HCT116 (cell line): Measurements from ENCODE around the gene CH25H. TPM values are rescaled to one million over a fixed set of nuclear protein-coding genes. Genes with fewer than 3 reads are reported as not detected.

Source experiments
- ATAC-seq: fragments of 200-7000 bp; cut with Tn5 transposase; 2 replicates; pipeline ENCODE4 v1.9.1; 2020; ENCODE audit warnings: mild to moderate bottlenecking, moderate library complexity
- BruUV-seq: library from RNA; stranded (reverse); fragments of 400-500 nt; replicated peaks from 2 replicates; lab custom pipeline; 2021; lab: Mats Ljungman, UMichigan
- CTCF ChIA-PET: fragments of 300-600 bp; sonication (Branson Sonifier 250); formaldehyde crosslinking; loops from one replicate; lab custom pipeline; 2021; ENCODE audit warnings: antibody characterized with exemption; lab: Charles Lee
- POLR2A ChIA-PET: fragments of 300-600, 350-600 bp; sonication (Branson Sonifier 250); formaldehyde crosslinking; loops from one replicate; lab custom pipeline; 2021; ENCODE audit warnings: antibody characterized with exemption; lab: Charles Lee
- RAD21 ChIA-PET, 2 experiments: fragments of 300-600 bp; sonication (Branson Sonifier 250); formaldehyde crosslinking; loops; one replicate each; lab custom pipeline; 2023; ENCODE audit warnings: low total read pairs in 2 of 2; ENCODE audit not compliant: uncharacterized antibody in 2 of 2, unreplicated experiment in 2 of 2, low non-redundant PET in 1 of 2; lab: Charles Lee
- DNase-seq: peaks from one replicate; pipeline ENCODE4 v3.0.0-alpha.2; 2010; ENCODE audit warnings: low read depth, low spot score
- H2AFZ ChIP-seq: fragments of 200-600 bp; shearing (Covaris generic), sonication (generic); 2 replicates; pipeline ENCODE4 v1.6.1; 2017; ENCODE audit warnings: low read depth, mixed run types, mixed read lengths, antibody characterized with exemption, low read length; ENCODE audit not compliant: poor library complexity, severe bottlenecking
- H3K27ac ChIP-seq: 2 replicates; pipeline ENCODE4 v1.5.1; 2012; ENCODE audit warnings: low read depth, low read length
- H3K27me3 ChIP-seq: fragments of 200-600 bp; sonication (generic); 2 replicates; pipeline ENCODE4 v1.6.1; 2016; ENCODE audit warnings: mixed run types, low read length, mixed read lengths; ENCODE audit not compliant: insufficient read depth
- H3K36me3 ChIP-seq, 2 experiments: fragments of 200-500 bp in 1 of 2; fragments of 200-600 bp in 1 of 2; sonication (Bioruptor generic) in 1 of 2; sonication (generic) in 1 of 2; 2 replicates each; pipeline versions ENCODE4 v1.5.1 to v1.6.1; 2014 to 2016; ENCODE audit warnings: low read length in 2 of 2, inconsistent platforms in 1 of 2, mixed read lengths in 1 of 2, mixed run types in 1 of 2; ENCODE audit not compliant: insufficient read depth in 2 of 2, control insufficient read depth in 1 of 2
- H3K4me1 ChIP-seq, 2 experiments: fragments of 200-600 bp in 1 of 2; sonication (generic) in 1 of 2; 2 replicates each; pipeline versions ENCODE4 v1.5.1 to v1.6.1; 2012 to 2017; ENCODE audit warnings: low read length in 2 of 2, inconsistent platforms in 1 of 2, mild to moderate bottlenecking in 1 of 2, mixed read lengths in 1 of 2, mixed run types in 1 of 2, moderate library complexity in 1 of 2; ENCODE audit not compliant: insufficient read depth in 2 of 2, control insufficient read depth in 1 of 2
- H3K4me2 ChIP-seq: fragments of 200-600 bp; sonication (generic); 2 replicates; pipeline ENCODE4 v1.6.1; 2017; ENCODE audit warnings: mixed run types, low read length, mixed read lengths
- H3K4me3 ChIP-seq, 2 experiments: fragments of 200-600 bp in 1 of 2; sonication (generic) in 1 of 2; replicated peaks in 1 of 2; 2 replicates each; pipeline ENCODE4 v1.5.1; 2011 to 2016; ENCODE audit warnings: low read length in 2 of 2, control low read depth in 1 of 2, low read depth in 1 of 2, mild to moderate bottlenecking in 1 of 2, mixed read lengths in 1 of 2, mixed run types in 1 of 2
- H3K79me2 ChIP-seq: fragments of 200-600 bp; sonication (generic); 2 replicates; pipeline ENCODE4 v1.6.1; 2017; ENCODE audit warnings: mild to moderate bottlenecking, mixed run types, low read length, moderate library complexity, mixed read lengths; ENCODE audit not compliant: insufficient read depth
- H3K9ac ChIP-seq: fragments of 200-600 bp; sonication (generic); 2 replicates; pipeline ENCODE4 v1.6.1; 2016; ENCODE audit warnings: low read length, mixed read lengths
- H3K9me2 ChIP-seq: fragments of 200-600 bp; sonication (generic), shearing (Covaris generic); 2 replicates; pipeline ENCODE4 v1.6.1; 2017; ENCODE audit warnings: mixed run types, mild to moderate bottlenecking, moderate library complexity; ENCODE audit not compliant: insufficient read depth
- H3K9me3 ChIP-seq, 2 experiments: fragments of 200-500 bp in 1 of 2; fragments of 200-600 bp in 1 of 2; sonication (Bioruptor generic) in 1 of 2; sonication (generic) in 1 of 2; 2 replicates each; pipeline ENCODE4 v1.6.1; 2014 to 2017; ENCODE audit warnings: low read length in 2 of 2, mixed read lengths in 2 of 2, inconsistent platforms in 1 of 2, low read depth in 1 of 2, mild to moderate bottlenecking in 1 of 2, mixed run types in 1 of 2, moderate library complexity in 1 of 2; ENCODE audit not compliant: control insufficient read depth in 1 of 2, insufficient read depth in 1 of 2
- H4K20me1 ChIP-seq: fragments of 200-600 bp; sonication (generic), shearing (Covaris generic); 2 replicates; pipeline ENCODE4 v1.6.1; 2017; ENCODE audit warnings: mixed run types, mild to moderate bottlenecking, moderate library complexity; ENCODE audit not compliant: insufficient read depth
- CBX3 ChIP-seq: IDR thresholded peaks from 2 replicates; pipeline ENCODE4 v1.6.1; 2012; ENCODE audit warnings: low read depth
- CEBPB ChIP-seq: IDR thresholded peaks from 2 replicates; pipeline ENCODE4 v1.6.1; 2012; ENCODE audit warnings: low read depth
- CTCF ChIP-seq, 3 experiments: fragments of 200-600 bp in 1 of 3; sonication (generic) in 1 of 3; IDR thresholded peaks in 2 of 3; conservative IDR thresholded peaks in 1 of 3; 2 replicates each; pipeline ENCODE4 v1.5.1; 2012 to 2017; ENCODE audit warnings: low read depth in 2 of 3, low read length in 2 of 3, antibody characterized with exemption in 1 of 3, borderline replicate concordance in 1 of 3, control low read depth in 1 of 3, mild to moderate bottlenecking in 1 of 3, mixed read lengths in 1 of 3, mixed run types in 1 of 3, moderate library complexity in 1 of 3; ENCODE audit not compliant: insufficient read depth in 1 of 3
- EGR1 ChIP-seq: IDR thresholded peaks from 2 replicates; pipeline ENCODE4 v1.6.1; 2012; ENCODE audit warnings: low read depth
- ELF1 ChIP-seq: IDR thresholded peaks from 2 replicates; pipeline ENCODE4 v1.6.1; 2012; ENCODE audit warnings: low read depth, borderline replicate concordance
- EZH2phosphoT487 ChIP-seq: fragments of 200-600 bp; IDR thresholded peaks from 2 replicates; pipeline ENCODE4 v1.6.1; 2018; ENCODE audit warnings: antibody characterized with exemption, borderline replicate concordance
- FOSL1 ChIP-seq: IDR thresholded peaks from 2 replicates; pipeline ENCODE4 v1.6.1; 2012; ENCODE audit warnings: low read depth
- JUND ChIP-seq: IDR thresholded peaks from 2 replicates; pipeline ENCODE4 v1.6.1; 2012
- POLR2A ChIP-seq: IDR thresholded peaks from 2 replicates; pipeline ENCODE4 v1.7.0; 2011; ENCODE audit warnings: borderline replicate concordance; ENCODE audit not compliant: insufficient read depth, insufficient read length; ENCODE audit errors: extremely low read depth
- POLR2AphosphoS5 ChIP-seq: IDR thresholded peaks from 2 replicates; pipeline ENCODE4 v1.6.1; 2011; ENCODE audit warnings: mild to moderate bottlenecking, low read depth, low read length, moderate library complexity
- RAD21 ChIP-seq: IDR thresholded peaks from 2 replicates; pipeline ENCODE4 v1.6.1; 2012; ENCODE audit warnings: low read depth, mild to moderate bottlenecking
- REST ChIP-seq: IDR thresholded peaks from 2 replicates; pipeline ENCODE4 v1.6.1; 2012; ENCODE audit warnings: low read depth
- SP1 ChIP-seq: IDR thresholded peaks from 2 replicates; pipeline ENCODE4 v1.6.1; 2012; ENCODE audit warnings: low read depth
- SRF ChIP-seq: IDR thresholded peaks from 2 replicates; pipeline ENCODE4 v1.6.1; 2012; ENCODE audit warnings: low read depth
- TCF7L2 ChIP-seq: IDR thresholded peaks from 2 replicates; pipeline ENCODE4 v1.7.0; 2011; ENCODE audit warnings: borderline replicate concordance, inconsistent platforms; ENCODE audit not compliant: insufficient read depth, insufficient read length; ENCODE audit errors: extremely low read depth
- YY1 ChIP-seq: IDR thresholded peaks from 2 replicates; pipeline ENCODE4 v1.6.1; 2011; ENCODE audit warnings: low read length, low read depth, moderate library complexity, mild to moderate bottlenecking; ENCODE audit not compliant: insufficient replicate concordance; ENCODE audit errors: extremely low read depth
- ZBTB33 ChIP-seq: IDR thresholded peaks from 2 replicates; pipeline ENCODE4 v1.6.1; 2011; ENCODE audit warnings: mild to moderate bottlenecking, low read length, moderate library complexity; ENCODE audit not compliant: insufficient replicate concordance; ENCODE audit errors: extremely low read depth
- ZFX ChIP-seq: fragments of 450-650 bp; IDR thresholded peaks from 2 replicates; pipeline ENCODE4 v1.6.1; 2017
- ZNF274 ChIP-seq: fragments of 200-500 bp; sonication (Bioruptor generic); IDR thresholded peaks from 2 replicates; pipeline ENCODE4 v1.6.1; 2014; ENCODE audit warnings: mild to moderate bottlenecking, low read depth, low read length, inconsistent platforms
- intact Hi-C: fragments of 100-400 bp; cut with micrococcal nuclease; formaldehyde crosslinking; loops from 2 replicates; pipeline ENCODE4 v1.10.0; 2022
- total RNA-seq: library from RNA; stranded (reverse); gene quantifications from one replicate; pipeline ENCODE4 v1.2.1, GENCODE V29; 2021; ENCODE audit not compliant: unreplicated experiment
- TF ChIP-seq, protein P1 (sequence below): IDR thresholded peaks from 2 replicates; pipeline ENCODE4 v1.6.1; 2012

Gene CH25H
- total RNA-seq, 1 experiment from 2014 or later: not detected

DNA sequence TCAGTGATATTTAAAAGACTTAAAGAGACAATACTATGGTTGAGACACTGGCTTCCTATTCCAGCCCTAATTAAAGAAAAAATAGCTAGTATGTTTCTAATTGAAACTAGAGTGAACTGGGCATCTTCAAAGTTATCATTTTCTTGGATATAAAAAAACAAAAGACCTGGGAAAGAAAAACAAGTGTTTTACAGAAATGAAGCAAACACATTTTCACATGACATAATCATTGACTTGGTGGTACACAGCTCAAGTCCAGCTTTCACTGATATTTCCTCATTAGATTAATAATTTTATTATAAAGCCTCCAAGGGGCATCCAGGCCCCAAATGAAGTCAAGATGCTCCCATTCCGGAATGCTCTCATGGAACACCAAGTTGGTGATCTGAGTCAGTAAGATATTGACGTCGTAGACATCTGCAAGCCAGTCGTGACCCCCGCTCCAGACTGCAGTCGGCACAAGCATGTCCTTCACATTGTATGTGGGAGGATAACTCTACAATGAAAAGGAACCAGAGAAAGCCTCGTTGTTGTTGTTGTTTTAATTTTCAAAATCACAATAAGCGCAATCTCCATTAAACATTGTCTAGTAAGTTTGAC is 7.5 kb upstream of the CH25H start:
- CTCF ChIA-PET: interaction anchor here (1.0 to 2.5 kb wide), 6 partner anchors 183 to 282 kb away, joined by 3 to 13 read pairs (median 5); partner anchors contain the start of gene FAS
- intact Hi-C loops: no loop called here

More for the DNA sequence above, 7.5 kb upstream of the CH25H start:
- Histone ChIP-seq H3K4me3 (no peak overlapping the region), H3K4me1 (peaks cover 4 to 5% of the 10 kb centered on the region in 2 experiments; a peak in 2 of 4 replicates), H3K27ac (no peak overlapping the region), H4K20me1 (no peaks in the 10 kb centered on the region), H2AFZ (no peak overlapping the region), H3K9ac (no peak overlapping the region), H3K4me2 (no peak overlapping the region), H3K9me2 (no peaks in the 10 kb centered on the region), H3K27me3 (no peaks in the 10 kb centered on the region), H3K79me2 (no peaks in the 10 kb centered on the region), H3K36me3 (no peaks in the 10 kb centered on the region), H3K9me3 (no peaks in the 10 kb centered on the region)
- DNase-seq (no peak), ATAC-seq (no peak)
- ChIA-PET RAD21 (no interaction called here), POLR2A (interaction anchor here (1.1 kb wide), 1 partner anchor 178 kb away, joined by 3 read pairs; the partner anchor contains the start of gene IFIT1)
- no TSS peak for BruUV-seq
- no peak for TF ChIP-seq REST
- no peak for TF ChIP-seq EZH2phosphoT487
- TF ChIP-seq, protein P1, sequence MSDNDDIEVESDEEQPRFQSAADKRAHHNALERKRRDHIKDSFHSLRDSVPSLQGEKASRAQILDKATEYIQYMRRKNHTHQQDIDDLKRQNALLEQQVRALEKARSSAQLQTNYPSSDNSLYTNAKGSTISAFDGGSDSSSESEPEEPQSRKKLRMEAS: no peak
- no peak for TF ChIP-seq ELF1
- TF ChIP-seq CEBPB: no peak
- no peak for TF ChIP-seq POLR2A
- no peak for TF ChIP-seq CBX3
- no peak for TF ChIP-seq TCF7L2
- TF ChIP-seq SRF: no peak
- no peak for TF ChIP-seq RAD21
- no peak for TF ChIP-seq ZBTB33
- no peak for TF ChIP-seq ZNF274
- TF ChIP-seq JUND: no peak
- no peak for TF ChIP-seq CTCF (IDR thresholded peaks at IDR 0.05 in 2 of 3, conservative IDR thresholded peaks at IDR 0.05 in 1 of 3; ENCODE audit: borderline replicate concordance in 1 of 3, insufficient read depth in 1 of 3, low read depth in 2 of 3, low read length in 2 of 3)
- no peak for TF ChIP-seq YY1
- TF ChIP-seq SP1: no peak
- TF ChIP-seq EGR1: no peak
- TF ChIP-seq FOSL1: no peak
- no peak for TF ChIP-seq POLR2AphosphoS5
- no peak for TF ChIP-seq ZFX
